HEK293T (cell line): ENCODE measurements around the gene ZNF835.

ENCODE experiments used
- CTCF ChIA-PET: fragments of 350-600 bp; formaldehyde crosslinking; extraction: SDS; loops from one replicate; lab custom pipeline; 2021; ENCODE audit warnings: antibody characterized with exemption, inconsistent platforms; lab: Yijun Ruan, JAX
- POLR2A ChIA-PET: fragments of 350-600 bp; formaldehyde crosslinking; extraction: SDS; loops from one replicate; lab custom pipeline; 2020; ENCODE audit warnings: antibody characterized with exemption, inconsistent platforms; lab: Yijun Ruan, JAX
- DNase-seq: peaks from one replicate; pipeline ENCODE4 v3.0.0; 2012; ENCODE audit warnings: mixed read lengths; ENCODE audit errors: extremely low spot score
- ARNT ChIP-seq: fragments of 450-650 bp; IDR thresholded peaks from 2 replicates; pipeline ENCODE4 v1.6.1; 2017; ENCODE audit warnings: mild to moderate bottlenecking
- BHLHE40 ChIP-seq: fragments of 450-650 bp; IDR thresholded peaks from 2 replicates; pipeline ENCODE4 v1.6.1; 2016; ENCODE audit warnings: mild to moderate bottlenecking, moderate library complexity, borderline replicate concordance
- CTBP1 ChIP-seq: fragments of 450-650 bp; IDR thresholded peaks from 2 replicates; pipeline ENCODE4 v1.6.1; 2016; ENCODE audit warnings: borderline replicate concordance
- ELF4 ChIP-seq: fragments of 450-650 bp; IDR thresholded peaks from 2 replicates; pipeline ENCODE4 v1.6.1; 2017; ENCODE audit warnings: antibody characterized with exemption
- FOXA1 ChIP-seq: fragments of 450-650 bp; IDR thresholded peaks from 2 replicates; pipeline ENCODE4 v1.6.1; 2016; ENCODE audit warnings: mild to moderate bottlenecking
- FOXK2 ChIP-seq: fragments of 450-650 bp; IDR thresholded peaks from 2 replicates; pipeline ENCODE4 v1.6.1; 2016; ENCODE audit warnings: mild to moderate bottlenecking
- FOXM1 ChIP-seq: fragments of 450-650 bp; IDR thresholded peaks from 2 replicates; pipeline ENCODE4 v1.6.1; 2017; ENCODE audit warnings: mild to moderate bottlenecking, borderline replicate concordance
- HDGF ChIP-seq: fragments of 450-650 bp; IDR thresholded peaks from 2 replicates; pipeline ENCODE4 v1.6.1; 2017; ENCODE audit warnings: antibody characterized with exemption, borderline replicate concordance
- L3MBTL2 ChIP-seq: fragments of 450-650 bp; conservative IDR thresholded peaks from 2 replicates; pipeline ENCODE4 v1.6.1; 2016; ENCODE audit warnings: mild to moderate bottlenecking
- LEF1 ChIP-seq: fragments of 450-650 bp; IDR thresholded peaks from 2 replicates; pipeline ENCODE4 v1.6.1; 2017; ENCODE audit warnings: mild to moderate bottlenecking, borderline replicate concordance
- NFRKB ChIP-seq: fragments of 450-650 bp; IDR thresholded peaks from 2 replicates; pipeline ENCODE4 v1.6.1; 2016; ENCODE audit warnings: mild to moderate bottlenecking, moderate library complexity
- PKNOX1 ChIP-seq: fragments of 450-650 bp; IDR thresholded peaks from 2 replicates; pipeline ENCODE4 v1.6.1; 2016
- SP1 ChIP-seq: fragments of 450-650 bp; IDR thresholded peaks from 2 replicates; pipeline ENCODE4 v1.6.1; 2017
- SUZ12 ChIP-seq: fragments of 450-650 bp; IDR thresholded peaks from 2 replicates; pipeline ENCODE4 v1.6.1; 2016; ENCODE audit warnings: mild to moderate bottlenecking
- TARDBP ChIP-seq: fragments of 450-650 bp; IDR thresholded peaks from 2 replicates; pipeline ENCODE4 v1.6.1; 2016
- ZNF384 ChIP-seq: fragments of 450-650 bp; IDR thresholded peaks from 2 replicates; pipeline ENCODE4 v1.6.1; 2016

Gene ZNF835

DNA sequence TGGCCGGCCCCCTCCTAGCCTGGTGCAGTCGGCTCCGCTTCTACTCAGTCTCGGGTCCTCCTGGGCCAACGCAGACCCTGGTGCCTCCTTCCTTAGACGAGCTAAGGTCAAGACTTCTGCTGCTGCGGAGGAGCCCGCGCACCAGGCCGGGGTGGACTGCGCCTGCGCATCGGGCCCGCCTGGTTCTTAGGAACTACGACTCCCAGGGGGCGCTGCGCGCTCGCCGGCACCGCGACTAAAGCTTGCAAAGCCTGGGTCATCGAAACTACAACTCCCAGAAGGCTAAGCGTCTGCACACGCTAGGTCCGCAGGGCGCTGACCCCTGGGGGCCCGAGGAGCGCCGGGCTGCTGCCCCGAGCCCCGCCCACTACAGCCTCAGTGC is at the start of gene ZNF835:
Gene ZNF835, minus strand, starts transcription at position 145 of the 382 bp plus-strand sequence. CDS start 6,559 bp downstream, outside the sequence.
- POLR2A ChIA-PET: no interaction called here
- CTCF ChIA-PET: no interaction called here
- TF ChIP-seq NFRKB (no peak), PKNOX1 (no peak), HDGF (no peak), ZNF384 (no peak), LEF1 (no peak), ARNT (no peak), CTBP1 (no peak), TARDBP (no peak), FOXM1 (no peak), SP1 (no peak), FOXK2 (no peak), ELF4 (no peak), FOXA1 (no peak), BHLHE40 (no peak), L3MBTL2 (no peak), SUZ12 (no peak)
- DNase-seq: no peak

GRCh38 chr19:56720281-56720680 is 48.7 kb upstream of the ZNF835 start:
- TF ChIP-seq FOXK2: no peak
- TF ChIP-seq ARNT: no peak
- TF ChIP-seq PKNOX1: no peak
- TF ChIP-seq FOXA1: no peak
- no peak for TF ChIP-seq NFRKB
- no peak for TF ChIP-seq SP1
- TF ChIP-seq L3MBTL2: no peak
- no peak for TF ChIP-seq ZNF384
- no peak for TF ChIP-seq ELF4
- ChIA-PET CTCF (no interaction called here), POLR2A (no interaction called here)
- DNase-seq: no peak

DNA sequence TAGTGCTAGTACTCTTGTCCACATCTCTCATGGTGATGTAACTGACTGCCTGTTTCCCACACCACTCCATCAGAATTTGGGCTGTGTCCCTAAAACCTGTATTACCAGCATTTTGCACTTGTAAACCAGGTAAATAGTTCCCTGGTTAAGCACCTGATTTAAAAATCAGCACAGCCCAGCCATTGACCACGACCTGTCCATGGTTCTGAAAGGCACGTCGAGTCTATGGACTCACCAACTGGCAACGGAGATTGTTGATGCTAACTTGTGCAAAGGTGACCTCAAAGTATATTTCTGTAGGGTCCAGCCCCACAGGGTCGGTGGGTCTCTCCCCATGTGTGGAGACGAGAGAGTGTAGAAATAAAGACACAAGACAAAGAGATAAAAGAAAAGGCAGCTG is 46.7 kb upstream of the ZNF835 start:
- ChIA-PET POLR2A (no interaction called here), CTCF (no interaction called here)
- TF ChIP-seq SP1: no peak
- TF ChIP-seq FOXA1: no peak
- no peak for TF ChIP-seq FOXK2
- TF ChIP-seq TARDBP: no peak
- no peak for TF ChIP-seq ELF4
- TF ChIP-seq CTBP1: no peak
- no peak for TF ChIP-seq ARNT
- no peak for TF ChIP-seq SUZ12
- TF ChIP-seq HDGF: no peak
- TF ChIP-seq ZNF384: no peak
- no peak for TF ChIP-seq L3MBTL2
- no peak for DNase-seq

DNA sequence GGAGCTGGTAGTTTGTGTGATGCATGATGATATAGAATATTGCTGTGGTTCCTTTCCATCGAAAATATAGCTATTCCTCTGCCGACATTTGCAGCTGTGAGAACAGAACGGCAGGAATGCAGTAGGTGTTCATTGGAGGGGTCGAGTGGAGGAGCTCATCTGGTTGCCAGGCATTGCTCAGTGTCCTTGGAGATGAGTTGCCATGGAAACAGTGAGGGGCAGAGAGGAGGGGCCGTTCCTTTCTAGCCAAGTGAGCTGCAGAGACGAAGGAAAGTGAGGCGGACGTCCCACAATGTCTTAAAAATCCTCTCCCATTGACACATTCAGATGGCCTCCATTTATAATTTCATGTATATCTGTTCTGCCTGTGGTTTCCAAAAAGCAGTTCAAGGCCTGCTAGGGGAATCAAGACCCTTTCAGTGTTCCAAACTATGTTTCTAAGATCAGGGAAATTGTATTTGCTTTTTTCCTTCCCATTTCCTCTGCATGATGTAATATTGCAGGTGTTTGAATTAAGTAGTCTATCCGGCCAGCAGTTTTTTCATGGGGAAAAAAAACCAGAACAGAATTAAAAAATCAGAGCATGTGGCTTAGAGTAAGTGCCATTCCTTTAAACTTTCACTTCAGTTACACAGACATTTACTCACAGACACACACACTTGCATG is 41.2 kb upstream of the ZNF835 start:
- DNase-seq: no peak
- ChIA-PET POLR2A (no interaction called here), CTCF (no interaction called here)
- no peak for TF ChIP-seq ELF4
- TF ChIP-seq FOXA1: no peak
- TF ChIP-seq PKNOX1: no peak
- no peak for TF ChIP-seq HDGF
- TF ChIP-seq ZNF384: no peak
- no peak for TF ChIP-seq NFRKB
- TF ChIP-seq TARDBP: no peak
- no peak for TF ChIP-seq LEF1
- no peak for TF ChIP-seq BHLHE40

DNA sequence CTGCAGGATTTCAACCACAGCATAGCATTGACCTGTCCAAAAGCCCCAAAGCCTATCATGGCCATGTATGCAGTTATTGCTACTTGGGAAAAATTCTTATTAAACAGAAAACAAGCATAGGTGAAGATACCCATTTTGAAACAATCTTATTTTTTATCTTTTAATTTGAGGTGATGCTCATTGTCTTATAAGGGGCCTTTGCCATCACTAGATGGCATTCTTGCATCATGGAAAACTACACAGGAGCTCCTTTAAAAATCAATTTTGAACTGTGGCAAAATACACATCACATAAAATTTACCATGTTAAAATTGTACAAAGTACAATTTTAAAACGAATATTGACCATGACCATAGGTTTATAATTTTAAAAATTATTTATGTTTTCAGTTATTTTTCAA is 38.9 kb upstream of the ZNF835 start:
- POLR2A ChIA-PET: no interaction called here
- no peak for DNase-seq
- CTCF ChIA-PET: no interaction called here
- TF ChIP-seq ELF4: no peak
- TF ChIP-seq SP1: no peak
- no peak for TF ChIP-seq NFRKB

- no peak for TF ChIP-seq FOXM1
- no peak for DNase-seq
- CTCF ChIA-PET: no interaction called here
- POLR2A ChIA-PET: no interaction called here
Observed at GRCh38 chr19:56707821-56708220, 36.3 kb upstream of the ZNF835 start.

DNA sequence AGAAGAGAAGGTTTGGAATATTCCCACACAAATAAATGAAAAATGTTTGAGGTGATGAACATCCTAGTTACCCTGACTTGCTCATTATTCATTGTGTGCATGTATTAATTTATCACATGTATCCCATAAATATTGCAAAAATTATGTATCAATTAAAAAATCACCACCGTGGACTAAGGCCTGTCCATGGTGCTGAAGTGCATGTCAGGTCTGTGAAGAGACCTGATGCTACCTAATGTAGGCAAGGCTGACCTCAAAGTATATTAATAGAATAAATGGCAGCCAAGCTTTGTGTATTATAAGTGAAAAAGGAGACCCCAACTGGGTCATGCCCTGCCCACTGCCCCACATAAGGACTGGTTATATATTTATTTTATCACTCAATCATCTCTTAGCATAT is 34.4 kb upstream of the ZNF835 start:
- TF ChIP-seq ZNF384 (no peak), NFRKB (no peak), BHLHE40 (no peak), LEF1 (no peak), L3MBTL2 (no peak), FOXM1 (no peak), ARNT (no peak), SUZ12 (no peak), FOXK2 (no peak), FOXA1 (no peak), SP1 (no peak), CTBP1 (no peak), ELF4 (no peak), TARDBP (no peak), PKNOX1 (no peak), HDGF (no peak)
- ChIA-PET CTCF (no interaction called here), POLR2A (no interaction called here)
- DNase-seq: no peak
